HUES64 (cell line): ENCODE results near the gene NHLRC2.

Experiments
- H3K27ac ChIP-seq: 2 replicates; pipeline ENCODE4 v1.7.0; 2013; ENCODE audit warnings: low read depth, low read length, inconsistent platforms
- H3K27me3 ChIP-seq: 2 replicates; pipeline ENCODE4 v1.6.1; 2013; ENCODE audit warnings: mild to moderate bottlenecking, low read length; ENCODE audit not compliant: insufficient read depth
- H3K36me3 ChIP-seq: 2 replicates; pipeline ENCODE4 v1.6.1; 2013; ENCODE audit warnings: mild to moderate bottlenecking, low read length; ENCODE audit not compliant: insufficient read depth
- H3K4me1 ChIP-seq: 2 replicates; pipeline ENCODE4 v1.6.1; 2013; ENCODE audit warnings: mild to moderate bottlenecking, low read length, moderate library complexity; ENCODE audit not compliant: insufficient read depth
- H3K4me3 ChIP-seq: 2 replicates; pipeline ENCODE4 v1.5.1; 2013; ENCODE audit warnings: mild to moderate bottlenecking, low read length, moderate library complexity
- H3K9ac ChIP-seq: 2 replicates; pipeline ENCODE4 v1.6.1; 2013; ENCODE audit warnings: mild to moderate bottlenecking, low read depth, low read length
- H3K9me3 ChIP-seq: 2 replicates; pipeline ENCODE4 v1.6.1; 2013; ENCODE audit warnings: low read depth, low read length; ENCODE audit not compliant: insufficient read depth
- WGBS: fragments of 150-250, 120-280 bp; methylation state at CpG from one replicate; pipeline ENCODE4 v1.1.7; 2013; ENCODE audit warnings: missing lambda C conversion rate; 5-methylcytosine and 5-hydroxymethylcytosine counted together

NHLRC2 gene

DNA sequence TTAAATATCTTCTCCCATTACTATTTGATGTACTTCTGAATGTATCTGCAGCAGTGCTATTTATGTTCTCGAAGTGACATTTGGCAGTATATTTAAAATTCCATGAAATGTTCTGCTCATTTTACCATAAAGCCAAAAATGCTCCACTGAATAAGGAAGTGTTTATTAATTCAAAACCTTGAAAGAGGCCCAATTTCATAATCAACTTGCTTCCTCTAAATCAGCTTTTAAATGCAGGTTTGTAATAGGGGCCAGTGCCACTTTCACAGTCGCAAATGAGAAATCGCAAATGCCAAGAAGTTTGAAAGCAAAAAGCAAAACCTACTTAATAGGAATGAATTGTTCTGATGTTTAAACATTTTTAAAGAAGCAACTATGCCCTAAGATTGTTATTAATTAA is 11.4 kb downstream of the NHLRC2 start:
- Histone ChIP-seq H3K9me3 (0 out of 2 replicates have a peak, but pooled peaks cover 2% of the 10 kb centered on the region), H3K4me3 (no peak overlapping the region), H3K27me3 (no peaks in the 10 kb centered on the region), H3K4me1 (no peaks in the 10 kb centered on the region), H3K36me3 (peaks cover 48% of the 10 kb centered on the region), H3K27ac (no peak overlapping the region), H3K9ac (no peak overlapping the region)
- 95% methylated on average over 3 of the region's 3 CpGs for WGBS

GRCh38 chr10:113866551-113867394 is 12.3 kb downstream of the NHLRC2 start:
- Histone ChIP-seq H3K9ac (no peak overlapping the region), H3K9me3 (no peaks in the 10 kb centered on the region), H3K36me3 (peaks cover 43% of the 10 kb centered on the region), H3K4me3 (no peak overlapping the region), H3K27me3 (no peaks in the 10 kb centered on the region), H3K4me1 (no peaks in the 10 kb centered on the region), H3K27ac (no peak overlapping the region)
- WGBS: 97% methylated on average over 1 of the region's 5 CpGs

- Histone ChIP-seq H3K4me1 (no peaks in the 10 kb centered on the region), H3K27ac (no peak overlapping the region), H3K9ac (no peak overlapping the region), H3K36me3 (peaks cover 39% of the 10 kb centered on the region), H3K4me3 (no peak overlapping the region), H3K27me3 (no peaks in the 10 kb centered on the region), H3K9me3 (no peaks in the 10 kb centered on the region)
- 93% methylated on average over 4 of the region's 4 CpGs for WGBS
These were observed 13.4 kb downstream of the NHLRC2 start for GRCh38 chr10:113867904-113868303.

GRCh38 chr10:113869789-113870188 is 15.3 kb downstream of the NHLRC2 start:
- no peak overlapping the region for H3K27ac ChIP-seq
- H3K36me3 ChIP-seq: peaks cover 26% of the 10 kb centered on the region
- H3K27me3 ChIP-seq: no peaks in the 10 kb centered on the region
- no peaks in the 10 kb centered on the region for H3K9me3 ChIP-seq
- no peaks in the 10 kb centered on the region for H3K4me1 ChIP-seq
- 87% methylated on average over 1 of the region's 2 CpGs for WGBS
- H3K9ac ChIP-seq: no peak overlapping the region
- H3K4me3 ChIP-seq: no peak overlapping the region

DNA sequence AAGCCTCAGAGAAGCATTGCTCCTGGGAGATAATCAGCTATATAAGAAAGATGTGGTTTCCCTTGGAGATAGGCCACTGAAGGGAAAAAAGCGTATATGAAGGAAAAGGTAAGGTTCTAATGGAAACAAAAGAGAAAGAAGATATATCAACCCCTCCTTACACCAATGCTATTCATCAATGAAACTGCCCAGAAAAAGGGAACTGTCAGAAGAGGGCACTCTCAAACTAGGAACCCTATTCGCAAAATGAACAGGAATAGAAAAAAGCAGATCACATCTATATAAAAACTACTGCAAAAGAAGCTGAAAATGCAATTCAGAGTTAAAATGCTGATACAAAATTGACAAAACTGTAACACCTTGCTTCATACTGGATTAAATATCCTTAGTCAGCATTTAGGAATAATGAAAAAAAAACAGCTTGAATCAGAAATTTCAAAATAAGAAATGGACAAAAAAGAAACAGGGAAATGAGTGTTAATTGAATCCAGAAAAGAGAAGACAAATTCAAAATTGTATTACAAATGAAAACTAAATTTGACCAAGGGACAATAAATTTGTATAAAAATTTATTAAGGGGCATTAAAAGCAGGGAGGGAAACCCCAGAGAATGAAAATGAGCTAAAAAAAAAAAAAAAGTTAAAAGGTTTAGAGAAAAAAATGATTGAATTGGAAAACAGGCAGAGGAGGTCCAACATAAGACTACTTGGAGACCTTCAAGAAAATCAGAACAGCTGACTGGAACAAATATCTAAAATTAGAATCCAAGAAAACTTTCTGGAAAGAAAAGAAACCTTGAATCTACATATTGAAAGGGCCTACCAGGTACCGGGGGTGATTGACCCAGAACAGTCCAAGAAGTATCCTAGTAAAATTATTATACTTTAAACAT is 17.9 kb downstream of the NHLRC2 start:
- 100% methylated on average over 1 of the region's 3 CpGs for WGBS
- peaks cover 29% of the 10 kb centered on the region for H3K36me3 ChIP-seq

GRCh38 chr10:113875212-113875611 is 20.8 kb downstream of the NHLRC2 start:
- Histone ChIP-seq H3K4me3 (no peak overlapping the region), H3K36me3 (peaks cover 47% of the 10 kb centered on the region), H3K9ac (no peak overlapping the region), H3K27me3 (no peaks in the 10 kb centered on the region), H3K27ac (no peak overlapping the region), H3K9me3 (no peaks in the 10 kb centered on the region), H3K4me1 (no peaks in the 10 kb centered on the region)
- WGBS: 91% methylated on average over 1 of the region's 1 CpG

More for the DNA sequence above, 17.9 kb downstream of the NHLRC2 start:
- no peaks in the 10 kb centered on the region for H3K27me3 ChIP-seq
- no peaks in the 10 kb centered on the region for H3K9me3 ChIP-seq
- H3K4me3 ChIP-seq: no peak overlapping the region
- no peak overlapping the region for H3K27ac ChIP-seq
- H3K4me1 ChIP-seq: no peaks in the 10 kb centered on the region
- no peak overlapping the region for H3K9ac ChIP-seq

DNA sequence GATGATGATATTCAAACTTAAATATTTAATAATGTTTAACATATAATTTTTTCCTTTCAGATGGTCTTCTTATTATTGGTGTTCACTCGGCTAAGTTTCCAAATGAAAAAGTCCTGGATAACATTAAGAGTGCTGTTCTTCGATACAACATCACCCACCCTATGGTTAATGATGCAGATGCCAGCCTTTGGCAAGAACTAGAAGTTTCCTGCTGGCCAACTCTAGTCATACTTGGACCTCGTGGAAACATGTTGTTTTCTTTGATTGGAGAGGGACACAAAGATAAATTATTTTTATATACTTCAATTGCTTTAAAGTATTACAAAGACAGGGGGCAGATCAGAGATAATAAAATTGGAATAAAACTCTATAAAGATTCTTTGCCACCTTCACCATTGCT is 22.0 kb downstream of the NHLRC2 start:
- H3K9me3 ChIP-seq: no peaks in the 10 kb centered on the region
- 95% methylated on average over 2 of the region's 3 CpGs for WGBS
- no peak overlapping the region for H3K9ac ChIP-seq
- no peak overlapping the region for H3K4me3 ChIP-seq
- H3K36me3 ChIP-seq: peaks cover 58% of the 10 kb centered on the region
- no peaks in the 10 kb centered on the region for H3K27me3 ChIP-seq
- H3K27ac ChIP-seq: no peak overlapping the region
- no peaks in the 10 kb centered on the region for H3K4me1 ChIP-seq

- Histone ChIP-seq H3K27ac (no peak overlapping the region), H3K4me1 (no peaks in the 10 kb centered on the region), H3K27me3 (no peaks in the 10 kb centered on the region), H3K4me3 (no peak overlapping the region), H3K9me3 (no peaks in the 10 kb centered on the region), H3K9ac (no peak overlapping the region), H3K36me3 (peaks cover 75% of the 10 kb centered on the region)
- whole genome bisulfite sequencing: 100% methylated on average over 2 of the region's 2 CpGs
These were observed 25.2 kb downstream of the NHLRC2 start for GRCh38 chr10:113879691-113880090.

- WGBS: 100% methylated on average over 1 of the region's 1 CpG
- H3K27me3 ChIP-seq: no peaks in the 10 kb centered on the region
- H3K4me1 ChIP-seq: no peaks in the 10 kb centered on the region
- H3K27ac ChIP-seq: no peak overlapping the region
- H3K4me3 ChIP-seq: no peak overlapping the region
- H3K9ac ChIP-seq: no peak overlapping the region
- H3K36me3 ChIP-seq: peaks cover 81% of the 10 kb centered on the region
- H3K9me3 ChIP-seq: no peaks in the 10 kb centered on the region
These were observed 25.8 kb downstream of the NHLRC2 start for GRCh38 chr10:113880236-113880635.

DNA sequence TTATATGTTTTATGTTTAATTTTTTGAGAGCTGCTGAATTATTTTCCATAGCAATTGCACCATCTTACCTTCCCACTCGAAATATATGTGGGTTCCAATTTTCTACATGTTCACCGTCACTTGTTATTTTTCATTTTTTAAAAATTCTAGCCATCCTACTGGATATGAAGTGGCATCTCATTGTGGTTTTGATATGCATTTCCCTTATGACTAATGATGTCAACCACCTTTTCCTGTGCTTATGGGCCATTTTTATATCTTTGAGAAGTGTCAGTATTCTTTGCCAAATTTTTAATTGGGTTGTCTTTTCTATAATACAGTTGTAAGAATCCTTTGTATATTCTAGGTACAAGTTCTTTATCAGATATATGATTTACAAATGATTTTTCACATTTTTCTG is 27.8 kb downstream of the NHLRC2 start:
- H3K27ac ChIP-seq: no peak overlapping the region
- no CpG with 5 or more reads among the region's 2 CpGs for WGBS
- no peak overlapping the region for H3K9ac ChIP-seq
- H3K4me3 ChIP-seq: no peak overlapping the region
- H3K36me3 ChIP-seq: peaks cover 87% of the 10 kb centered on the region
- no peaks in the 10 kb centered on the region for H3K4me1 ChIP-seq
- H3K9me3 ChIP-seq: no peaks in the 10 kb centered on the region
- H3K27me3 ChIP-seq: no peaks in the 10 kb centered on the region

DNA sequence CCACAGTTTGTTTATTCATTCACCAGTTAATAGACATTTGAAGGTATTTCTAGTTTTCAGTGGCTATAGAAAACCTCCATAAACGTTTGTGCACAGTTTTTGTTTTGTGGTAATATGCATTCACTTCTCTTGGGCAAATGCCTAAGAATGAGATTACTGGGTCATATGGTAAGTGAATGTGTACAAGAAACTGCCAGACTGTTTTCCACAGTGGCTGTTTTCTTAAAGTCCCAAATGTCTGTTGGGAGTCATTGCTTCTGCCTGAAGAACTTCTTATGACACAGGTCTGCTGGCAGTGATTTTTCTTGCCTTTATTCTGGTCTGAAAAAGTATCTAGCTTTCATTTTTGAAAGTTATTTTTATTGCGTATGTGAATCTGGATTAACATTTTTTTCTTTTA is 35.5 kb downstream of the NHLRC2 start:
- H3K27me3 ChIP-seq: no peaks in the 10 kb centered on the region
- H3K9ac ChIP-seq: no peak overlapping the region
- H3K9me3 ChIP-seq: no peaks in the 10 kb centered on the region
- H3K4me3 ChIP-seq: no peak overlapping the region
- no peaks in the 10 kb centered on the region for H3K4me1 ChIP-seq
- H3K27ac ChIP-seq: no peak overlapping the region
- WGBS: 86% methylated on average over 1 of the region's 2 CpGs
- peaks cover 59% of the 10 kb centered on the region for H3K36me3 ChIP-seq
